B cell (primary cell): Measurements from ENCODE around the gene NOXA1. TPM values are rescaled to one million over a fixed set of nuclear protein-coding genes. Genes with fewer than 3 reads are reported as not detected.

Source experiments
- ATAC-seq: fragments of 200-7000 bp; cut with Tn5 transposase; one replicate; pipeline ENCODE4 v1.10.0; 2021; ENCODE audit warnings: low read depth, mild to moderate bottlenecking, moderate number of reproducible peaks, moderate library complexity
- CTCF ChIA-PET: fragments of 350-600 bp; sonication (Branson Sonifier 250); formaldehyde crosslinking; loops from one replicate; lab custom pipeline; 2021; ENCODE audit warnings: antibody characterized with exemption, inconsistent platforms; lab: Charles Lee
- POLR2A ChIA-PET: fragments of 350-600 bp; sonication (Branson Sonifier 250); formaldehyde crosslinking; loops from one replicate; lab custom pipeline; 2021; ENCODE audit warnings: antibody characterized with exemption; lab: Charles Lee
- DNase-seq: peaks from one replicate; pipeline ENCODE4 v3.0.0; 2013
- H2AFZ ChIP-seq: 2 replicates; pipeline ENCODE4 v1.6.1; 2012; ENCODE audit warnings: mild to moderate bottlenecking, low read depth, low read length; ENCODE audit not compliant: insufficient read depth, poor library complexity, severe bottlenecking
- H3K27ac ChIP-seq, 2 donors: 1 replicate in 1 of 2; 2 replicates in 1 of 2; pipeline ENCODE4 v1.5.1; 2012 to 2013; ENCODE audit warnings: low read length in 2 of 2, mild to moderate bottlenecking in 2 of 2, moderate library complexity in 1 of 2
- H3K27me3 ChIP-seq, 4 experiments: fragments of 200-600 bp in 1 of 4; sonication (generic) in 1 of 4; replicated peaks in 1 of 4; 1 replicate in 2 of 4; 2 replicates in 2 of 4; pipeline versions ENCODE4 v1.6.1 to v1.7.0; 2013 to 2016; ENCODE audit warnings: low read length in 3 of 4, mild to moderate bottlenecking in 2 of 4, mixed read lengths in 1 of 4, moderate library complexity in 1 of 4; ENCODE audit not compliant: insufficient read depth in 4 of 4, control insufficient read depth in 3 of 4; ENCODE audit errors: control extremely low read depth in 1 of 4
- H3K36me3 ChIP-seq, 2 experiments: replicated peaks in 1 of 2; 1 replicate in 1 of 2; 2 replicates in 1 of 2; pipeline versions ENCODE4 v1.6.1 to v1.7.1; 2013; ENCODE audit warnings: low read length in 1 of 2; ENCODE audit not compliant: insufficient read depth in 2 of 2, control insufficient read depth in 1 of 2; ENCODE audit errors: control extremely low read depth in 1 of 2, extremely low read depth in 1 of 2
- H3K4me1 ChIP-seq, 2 donors: fragments of 200-600 bp in 1 of 2; sonication (generic) in 1 of 2; 1 replicate in 1 of 2; 2 replicates in 1 of 2; pipeline versions ENCODE4 v1.5.1 to v1.6.1; 2013 to 2017; ENCODE audit warnings: low read length in 2 of 2; ENCODE audit not compliant: control insufficient read depth in 2 of 2, insufficient read depth in 2 of 2
- H3K4me2 ChIP-seq: replicated peaks from 2 replicates; pipeline ENCODE3; 2012; ENCODE audit warnings: mild to moderate bottlenecking, low read depth, low read length; ENCODE audit not compliant: poor library complexity, severe bottlenecking
- H3K4me3 ChIP-seq, 5 experiments: fragments of 200-600 bp in 1 of 5; sonication (generic) in 1 of 5; 1 replicate in 3 of 5; 2 replicates in 2 of 5; pipeline versions ENCODE4 v1.5.1 to v1.7.0; 2011 to 2016; ENCODE audit warnings: low read length in 4 of 5, mild to moderate bottlenecking in 4 of 5, low read depth in 2 of 5, control low read depth in 1 of 5, moderate library complexity in 1 of 5; ENCODE audit not compliant: insufficient read depth in 1 of 5; ENCODE audit errors: control extremely low read depth in 1 of 5, extremely low read depth in 1 of 5
- H3K79me2 ChIP-seq: fragments of 200-600 bp; sonication (generic); one replicate; pipeline ENCODE4 v1.6.0; 2016; ENCODE audit warnings: low read length; ENCODE audit not compliant: control insufficient read depth, insufficient read depth
- H3K9ac ChIP-seq: fragments of 200-600 bp; sonication (generic); 2 replicates; pipeline ENCODE4 v1.6.1; 2017; ENCODE audit warnings: mild to moderate bottlenecking, low read length, moderate library complexity
- H3K9me3 ChIP-seq, 3 donors: one replicate each; pipeline versions ENCODE4 v1.6.1 to v1.7.1; 2013; ENCODE audit warnings: low read length in 2 of 3; ENCODE audit not compliant: control insufficient read depth in 2 of 3, insufficient read depth in 1 of 3; ENCODE audit errors: control extremely low read depth in 1 of 3
- H4K20me1 ChIP-seq: 2 replicates; pipeline ENCODE4 v1.6.0; 2012; ENCODE audit warnings: mild to moderate bottlenecking, low read length; ENCODE audit not compliant: insufficient read depth, control insufficient read depth, poor library complexity, severe bottlenecking
- H3K27ac Mint-ChIP-seq: one replicate; pipeline ENCODE4 v1.8.0; 2021; ENCODE audit warnings: mixed read lengths
- H3K27me3 Mint-ChIP-seq: one replicate; pipeline ENCODE4 v1.8.0; 2021; ENCODE audit warnings: mixed read lengths
- H3K4me1 Mint-ChIP-seq: one replicate; pipeline ENCODE4 v1.8.0; 2021; ENCODE audit warnings: mixed read lengths
- H3K4me3 Mint-ChIP-seq: one replicate; pipeline ENCODE4 v1.8.0; 2021; ENCODE audit warnings: mixed read lengths
- H3K9me3 Mint-ChIP-seq: one replicate; pipeline ENCODE4 v1.8.0; 2022; ENCODE audit warnings: mixed read lengths; ENCODE audit not compliant: insufficient read depth
- CTCF ChIP-seq: fragments of 200-600 bp; IDR thresholded peaks from one replicate; pipeline ENCODE4 v1.8.0; 2022; ENCODE audit warnings: antibody characterized with exemption, mild to moderate bottlenecking
- EZH2 ChIP-seq: IDR thresholded peaks from 2 replicates; pipeline ENCODE4 v1.6.1; 2012; ENCODE audit warnings: borderline replicate concordance, low read depth, mild to moderate bottlenecking, moderate library complexity, low read length; ENCODE audit not compliant: insufficient read depth, poor library complexity, severe bottlenecking
- WGBS: methylation state at CpG from one replicate; pipeline ENCODE4 v1.1.5; 2013; ENCODE audit warnings: missing lambda C conversion rate; ENCODE audit not compliant: insufficient coverage; 5-methylcytosine and 5-hydroxymethylcytosine counted together
- intact Hi-C: fragments of 100-400 bp; cut with micrococcal nuclease; formaldehyde crosslinking; loops from one replicate; pipeline ENCODE4 v1.10.0; 2022
- polyA minus RNA-seq: library from RNA; depleted of rRNA, polyadenylated mRNA; stranded (reverse); fragments of >200 nt; gene quantifications from 2 replicates; pipeline ENCODE4 v1.2.3, GENCODE V29; 2012
- polyA plus RNA-seq: library from polyadenylated mRNA; depleted of rRNA; stranded (reverse); fragments of >200 nt; gene quantifications from 2 replicates; pipeline ENCODE4 v1.2.3, GENCODE V29; 2012
- total RNA-seq, 2 donors: library from RNA; stranded (reverse); fragments of 120-200 nt in 1 of 2; gene quantifications; 1 replicate in 1 of 2; 2 replicates in 1 of 2; pipeline versions ENCODE4 v1.2.3 to v1.2.4, GENCODE V29; 2013 to 2022

Gene NOXA1
- total RNA-seq = 5.7 and 8.4 TPM in 2 replicates
- 3.1 TPM for total RNA-seq (2013)
- polyA plus RNA-seq = 5.1 and 7.7 TPM in 2 replicates
- 2.1 and 2.6 TPM in 2 replicates for polyA minus RNA-seq

GRCh38 chr9:137422604-137423513 is at the start of gene NOXA1, which contains the start of gene EXD3:
Gene NOXA1, plus strand, starts transcription at chr9:137423393. Its CDS starts 137 bp downstream, at chr9:137423530.
Gene EXD3, minus strand, starts transcription at chr9:137423162. Its CDS starts 27,805 bp downstream, at chr9:137395357.
- H3K4me2 ChIP-seq = peak within 1 kb of the TSS; percentile 87
- Mint-ChIP-seq H3K9me3 (no peaks in the 10 kb centered on the region), H3K4me3 (peak within 1 kb of the TSS; percentile 86), H3K4me1 (peaks cover 11% of the 10 kb centered on the region), H3K27me3 (no peaks in the 10 kb centered on the region), H3K27ac (peak within 1 kb of the TSS; percentile 59)
- CTCF ChIA-PET = interaction anchor here (0.6 to 3.4 kb wide), 13 partner anchors 10 to 1081 kb away, joined by 3 to 23 read pairs (median 4); partner anchors contain the start of genes NRARP and NSMF
- H3K4me1 ChIP-seq = peaks cover 12 to 19% of the 10 kb centered on the region in 2 donors
- peaks cover 8% of the 10 kb centered on the region for H3K79me2 ChIP-seq
- ATAC-seq (peak; percentile 94), DNase-seq (peak; percentile 96)
- H2AFZ ChIP-seq = peak within 1 kb of the TSS; percentile 85
- WGBS = under 1% methylated on average over 113 of the region's 113 CpGs
- peak within 1 kb of the TSS; percentile 74 for H3K9ac ChIP-seq
- intact Hi-C loops = loop anchor here (1.0 to 5.0 kb wide), 7 partner anchors 18 to 127 kb away; partner anchors contain the start of genes ENTPD8, NRARP, NSMF and PNPLA7
- no peaks in the 10 kb centered on the region for H3K27me3 ChIP-seq
- H3K4me3 ChIP-seq = peak within 1 kb of the TSS; percentile 36 to 70 (median 65)
- H3K36me3 ChIP-seq = no peaks in the 10 kb centered on the region
- POLR2A ChIA-PET = interaction anchor here (0.6 to 3.1 kb wide), 10 partner anchors 19 to 580 kb away, joined by 3 to 13 read pairs (median 5); partner anchors contain the start of genes ENTPD8, MRPL41, NELFB and NRARP
- TF ChIP-seq EZH2 (no peak), CTCF (peak; percentile 69)
- H3K9me3 ChIP-seq = no peaks in the 10 kb centered on the region
- H3K27ac ChIP-seq = peak within 1 kb of the TSS in 1 of 2 donors; percentile 58
- H4K20me1 ChIP-seq = peaks cover under 1% of the 10 kb centered on the region
